Activated T-cell treated with anti-CD3 and anti-CD28 coated beads for 24 hours (primary cell): ENCODE data around the gene MAL.
"Not testable (repeated sequence)": the region's sequence is repeated elsewhere in the genome, so short reads cannot be mapped to it uniquely, and the experiment has no call there.

Source experiments
- DNase-seq: peaks from one replicate; pipeline ENCODE4 v3.0.0-alpha.2; 2020; ENCODE audit warnings: low read depth

Gene MAL

DNA sequence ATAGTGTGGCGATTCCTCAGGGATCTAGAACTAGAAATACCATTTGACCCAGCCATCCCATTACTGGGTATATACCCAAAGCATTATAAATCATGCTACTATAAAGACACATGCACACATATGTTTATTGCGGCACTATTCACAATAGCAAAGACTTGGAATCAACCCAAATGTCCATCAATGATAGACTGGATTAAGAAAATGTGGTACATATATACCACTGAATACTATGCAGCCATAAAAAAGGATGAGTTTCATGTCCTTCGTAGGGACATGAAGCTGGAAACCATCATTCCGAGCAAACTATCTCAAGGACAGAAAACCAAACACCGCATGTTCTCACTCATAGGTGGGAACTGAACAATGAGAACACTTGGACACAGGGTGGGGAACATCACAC is 72.8 kb downstream of the MAL start:
- not testable (repeated sequence) for DNase-seq

DNA sequence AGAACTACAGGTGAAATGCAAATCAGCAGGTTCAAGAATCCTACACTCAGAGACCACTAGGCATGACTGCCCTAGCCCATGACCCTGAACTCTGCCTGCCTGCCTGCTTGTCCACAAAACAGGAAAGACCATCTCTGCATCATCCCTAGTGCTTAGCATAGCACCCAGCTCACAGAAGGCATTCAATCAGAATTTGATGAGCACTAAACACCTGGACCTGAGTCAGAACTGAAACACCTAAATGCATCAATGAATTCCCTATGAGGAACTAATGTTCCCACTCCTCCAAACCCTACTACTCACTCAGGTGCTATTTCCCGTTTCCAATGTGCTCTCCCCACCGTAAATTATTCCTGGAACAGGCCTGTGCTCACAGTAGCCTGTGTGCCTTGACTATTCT is 74.4 kb downstream of the MAL start:
- no peak for DNase-seq
